SW 1271 (cell line): ENCODE measurements around the gene SERPINA9.

Experiments used
- DNase-seq, 2 experiments: peaks; one replicate each; lab custom pipeline; 2025; lab: John Stamatoyannopoulos, UW

SERPINA9 gene

DNA sequence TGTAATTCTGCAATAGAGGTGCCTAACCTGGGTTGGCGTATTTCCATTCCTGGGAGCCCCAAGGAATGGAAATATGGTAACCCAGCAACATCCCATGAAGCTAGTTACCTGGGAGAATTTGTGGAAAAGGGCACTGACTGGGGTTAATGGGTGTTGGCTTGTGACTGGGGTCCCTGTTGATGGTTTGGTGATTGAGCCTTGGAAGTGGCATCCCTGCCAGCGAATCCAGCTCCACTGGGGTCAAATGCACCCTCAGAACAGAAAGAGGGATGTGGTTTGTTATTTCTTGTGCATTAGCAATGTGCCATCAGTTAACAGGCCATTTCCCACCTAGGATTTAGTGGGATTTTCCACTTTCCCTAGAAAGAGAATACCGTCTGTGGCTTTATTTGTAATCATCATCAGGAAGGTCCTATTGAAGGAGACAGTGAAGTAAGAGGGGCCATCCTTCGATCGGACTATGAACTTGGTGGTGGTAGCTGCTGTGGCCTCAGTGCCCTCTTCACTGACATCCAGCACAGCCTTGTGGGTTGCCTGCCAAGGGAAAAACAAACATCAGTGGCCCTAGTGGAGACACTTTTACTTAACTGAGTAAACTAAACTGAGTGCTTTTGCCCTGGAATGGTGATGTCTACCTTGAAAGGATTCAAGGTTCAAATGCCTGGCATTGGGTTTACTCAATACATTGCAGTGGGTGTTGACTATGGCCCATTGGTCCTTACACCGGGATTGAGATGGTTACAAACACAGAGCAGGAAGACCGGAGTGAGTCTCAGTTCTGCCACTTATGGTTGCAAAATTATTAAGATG, 13.0 kb downstream of the SERPINA9 start:
- DNase-seq, result no peak

- no peak for DNase-seq
These were observed 13.8 kb downstream of the SERPINA9 start for GRCh38 chr14:94462219-94462551.

DNA sequence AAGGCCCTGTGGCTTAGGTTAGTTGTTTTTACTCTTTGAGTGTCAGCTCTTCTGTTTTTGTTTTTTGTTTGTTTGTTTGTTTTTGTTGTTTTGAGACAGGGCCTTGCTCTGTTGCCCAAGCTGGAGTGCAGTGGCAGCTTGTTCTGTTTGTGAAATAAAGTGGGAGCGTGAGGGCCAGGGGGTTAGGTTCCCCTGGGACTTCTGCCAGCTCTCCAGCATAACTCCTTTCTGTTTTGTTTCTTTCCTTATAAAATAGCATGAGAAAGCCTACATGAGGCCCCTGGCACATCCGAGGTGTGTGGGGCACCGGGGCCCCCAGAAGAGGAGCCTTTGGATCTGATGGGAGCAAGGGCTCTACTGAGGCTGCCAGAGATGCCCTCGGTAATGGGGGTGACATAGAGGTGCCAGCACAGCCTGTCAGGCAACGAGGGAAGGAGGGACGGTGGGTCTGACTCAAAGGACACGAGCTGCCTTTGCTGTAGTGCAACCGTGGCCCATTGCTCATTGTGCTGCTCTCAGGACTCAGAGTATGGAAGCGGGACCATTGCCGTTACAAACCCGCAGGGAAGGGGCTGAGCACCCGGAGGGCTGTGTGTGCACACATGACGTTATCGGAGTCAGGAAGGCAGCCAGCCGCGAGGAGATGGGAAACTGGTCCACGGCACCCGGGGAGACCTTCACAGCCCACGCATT, 14.3 kb downstream of the SERPINA9 start:
- no peak for DNase-seq

- DNase-seq, result no peak
These were observed 15.2 kb downstream of the SERPINA9 start for GRCh38 chr14:94460631-94461416.

GRCh38 chr14:94458558-94459205, 17.3 kb downstream of the SERPINA9 start:
- no peak for DNase-seq

GRCh38 chr14:94458096-94458495, 17.9 kb downstream of the SERPINA9 start:
- DNase-seq, result no peak

- no peak for DNase-seq
These were observed 20.1 kb downstream of the SERPINA9 start for GRCh38 chr14:94455928-94456327.

- DNase-seq, result no peak
These were observed 24.2 kb downstream of the SERPINA9 start for GRCh38 chr14:94451826-94452225.

DNA sequence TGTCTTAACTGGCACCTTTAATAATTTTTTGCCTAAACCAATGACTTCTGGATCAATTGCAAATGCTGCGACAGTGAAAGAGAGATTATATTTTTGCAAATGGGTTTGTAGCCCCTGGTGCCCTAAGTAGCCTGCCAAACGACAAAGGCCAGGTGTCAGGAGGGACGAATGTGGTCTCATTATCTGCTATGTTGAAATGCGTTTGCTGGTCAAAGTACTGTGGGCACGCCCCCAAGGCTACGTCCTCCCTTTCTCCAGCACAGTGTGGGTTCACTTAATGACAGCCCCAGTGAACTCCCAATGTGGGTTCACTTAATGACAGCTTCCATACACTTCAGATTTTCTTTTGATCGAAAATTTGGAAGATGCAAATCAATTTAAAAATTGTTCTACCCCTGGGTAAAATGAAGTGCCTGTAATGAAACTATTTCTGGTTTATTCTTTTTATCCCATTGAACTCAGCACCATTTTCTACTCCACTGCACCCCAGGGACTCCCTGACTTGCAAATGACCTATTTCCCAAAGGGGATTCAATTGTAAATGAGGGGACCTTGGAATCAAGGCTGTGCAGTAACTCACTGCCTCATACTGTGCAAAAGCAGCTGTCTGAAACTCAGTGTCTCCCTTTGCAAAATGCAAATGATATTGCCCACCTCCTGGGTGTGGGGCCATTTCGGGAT, 24.8 kb downstream of the SERPINA9 start:
- DNase-seq, result no peak

DNA sequence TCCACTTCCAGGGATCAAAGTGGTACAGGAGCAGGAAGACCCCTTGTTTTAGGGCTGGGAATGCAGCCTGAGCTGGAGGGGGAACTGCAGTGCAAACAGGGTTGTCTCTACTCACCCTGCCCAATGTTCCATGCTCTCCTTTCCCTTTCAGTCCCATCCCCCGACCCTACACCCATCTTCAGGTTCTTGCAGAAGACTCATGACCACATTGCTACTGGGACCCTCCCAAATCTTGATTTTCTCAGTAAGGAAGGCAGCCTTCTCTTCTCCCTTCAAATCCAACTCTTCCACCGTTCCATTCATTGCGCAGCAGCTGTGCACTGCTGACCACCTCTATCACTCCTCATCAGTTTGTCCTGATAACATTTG, 25.3 kb downstream of the SERPINA9 start:
- DNase-seq, result no peak

DNA sequence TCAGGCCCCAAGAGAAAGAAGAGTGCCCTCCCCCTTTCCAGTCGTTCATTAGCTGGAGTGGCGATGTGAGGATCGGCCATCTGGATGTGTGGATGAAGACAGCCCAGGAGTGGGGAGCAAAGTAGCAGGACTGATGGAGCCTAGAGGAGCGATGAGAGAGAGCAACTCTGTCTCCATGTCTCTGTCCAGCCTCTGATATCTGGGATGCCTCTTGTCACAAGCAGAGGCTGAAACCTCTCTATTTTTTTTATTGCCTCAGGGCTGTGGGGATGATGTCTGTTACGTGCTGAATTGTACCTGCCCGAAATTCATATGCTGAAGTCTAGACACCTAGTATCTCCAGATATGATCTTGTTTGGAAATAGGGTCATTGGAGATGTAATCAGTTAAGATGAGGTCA, 26.1 kb downstream of the SERPINA9 start:
- no peak for DNase-seq

DNA sequence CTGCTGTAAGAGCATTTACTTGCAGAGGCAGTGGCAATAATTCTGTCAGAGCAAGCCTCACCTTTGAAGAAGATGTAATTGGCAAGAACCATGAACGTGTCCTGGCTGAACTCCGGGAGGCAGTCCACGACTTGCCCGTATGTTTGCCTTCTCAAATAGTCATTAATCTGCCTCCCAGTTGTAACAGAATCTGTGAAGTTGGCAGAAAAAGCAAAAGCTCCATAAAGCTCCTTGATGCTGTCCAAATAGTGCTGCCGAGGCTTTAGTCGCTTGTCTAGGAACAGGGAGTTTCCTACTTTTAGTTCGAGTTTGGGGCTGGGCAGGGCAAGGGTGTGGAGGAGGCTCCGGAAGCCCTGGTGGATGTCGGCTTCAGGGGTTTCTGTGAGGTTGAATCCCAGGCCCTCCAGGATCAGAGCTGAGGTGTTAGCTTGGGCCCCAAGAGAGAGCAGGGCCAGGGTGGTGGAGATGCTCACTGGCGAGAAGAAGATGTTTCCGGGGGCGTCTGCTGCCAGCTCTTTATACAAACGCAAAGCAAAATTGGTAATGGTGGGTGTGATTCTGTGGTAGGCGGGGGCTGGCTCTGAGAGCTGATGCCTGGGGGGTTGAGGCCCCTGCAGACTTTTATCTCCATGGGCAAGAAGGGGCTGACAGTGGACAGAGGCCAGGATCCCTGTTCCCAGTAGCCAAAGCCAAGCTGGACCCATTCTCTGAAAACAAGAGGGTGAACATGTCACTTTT, 27.8 kb downstream of the SERPINA9 start:
- DNase-seq, result no peak

GRCh38 chr14:94447206-94447605, 28.8 kb downstream of the SERPINA9 start:
- DNase-seq, result no peak

GRCh38 chr14:94446126-94446525, 29.9 kb downstream of the SERPINA9 start:
- no peak for DNase-seq

GRCh38 chr14:94445003-94445402, 31.0 kb downstream of the SERPINA9 start:
- DNase-seq, result no peak

DNA sequence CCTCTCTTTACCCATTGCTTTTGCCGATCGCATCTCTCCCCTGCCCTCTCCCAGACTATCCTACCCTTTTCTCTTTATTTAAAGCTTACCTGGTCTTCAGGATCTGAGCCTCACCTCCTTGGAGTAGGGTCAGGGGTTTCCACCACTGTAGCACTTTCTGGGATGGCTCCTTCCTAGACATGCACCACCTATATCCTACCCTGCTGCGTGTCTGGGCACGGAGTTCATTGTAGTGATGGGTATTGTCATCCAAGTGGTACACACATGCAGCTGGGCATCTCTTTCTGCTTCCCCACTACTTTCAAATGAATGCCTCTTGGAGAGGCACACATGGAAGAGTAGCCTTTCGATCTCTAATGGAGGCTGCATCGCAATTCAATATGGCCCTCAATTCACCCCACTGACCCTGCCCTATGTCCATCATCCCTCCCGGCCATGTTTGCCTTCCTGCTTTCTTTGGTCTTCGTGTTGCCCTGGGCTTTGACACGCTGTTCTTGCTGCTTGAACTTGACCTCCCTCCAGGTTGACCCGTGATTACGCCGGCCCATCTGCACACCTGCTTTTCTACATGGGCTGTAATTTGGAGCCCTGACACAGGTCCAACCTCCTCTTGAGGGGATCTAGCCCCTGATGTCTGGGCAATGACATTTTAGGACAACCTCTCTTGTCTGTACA, 34.3 kb downstream of the SERPINA9 start:
- no peak for DNase-seq

- DNase-seq, result no peak
These were observed 34.9 kb downstream of the SERPINA9 start for GRCh38 chr14:94441130-94441529.

GRCh38 chr14:94439453-94440057, 36.4 kb downstream of the SERPINA9 start:
- DNase-seq, result no peak

DNA sequence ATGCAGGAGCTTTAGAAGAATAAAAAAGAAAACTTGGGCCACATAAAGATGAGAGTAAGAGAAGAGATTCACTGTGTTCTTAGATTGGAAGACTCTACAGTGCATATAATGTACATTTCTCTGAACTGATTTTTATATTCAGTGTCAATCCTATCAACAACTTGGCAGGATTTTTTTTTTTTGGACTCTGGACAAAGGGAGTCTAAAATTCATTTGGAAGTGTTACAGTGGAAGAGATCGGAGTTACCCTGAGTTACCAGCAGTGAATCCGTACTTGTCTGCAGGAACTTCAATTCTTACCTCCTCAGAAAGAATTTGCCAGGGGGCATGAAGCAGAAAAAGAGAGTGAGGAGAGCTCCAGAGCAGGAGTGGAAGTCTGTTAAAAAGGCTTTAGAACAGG, 47.4 kb downstream of the SERPINA9 start:
- DNase-seq, result no peak

- no peak for DNase-seq
These were observed 48.9 kb downstream of the SERPINA9 start for GRCh38 chr14:94427016-94427613.
